ENCODE data around the gene SSH2. TPM values are rescaled to one million over a fixed set of nuclear protein-coding genes. Genes with fewer than 3 reads are reported as not detected.

Gene SSH2
- total and polyA plus RNA-seq, 9 of the 15 experiments (the other 6 are each of a cell fraction or from before 2014, with no cell fraction given), result 3.9 to 16.1 (median 10.2) TPM

DNA sequence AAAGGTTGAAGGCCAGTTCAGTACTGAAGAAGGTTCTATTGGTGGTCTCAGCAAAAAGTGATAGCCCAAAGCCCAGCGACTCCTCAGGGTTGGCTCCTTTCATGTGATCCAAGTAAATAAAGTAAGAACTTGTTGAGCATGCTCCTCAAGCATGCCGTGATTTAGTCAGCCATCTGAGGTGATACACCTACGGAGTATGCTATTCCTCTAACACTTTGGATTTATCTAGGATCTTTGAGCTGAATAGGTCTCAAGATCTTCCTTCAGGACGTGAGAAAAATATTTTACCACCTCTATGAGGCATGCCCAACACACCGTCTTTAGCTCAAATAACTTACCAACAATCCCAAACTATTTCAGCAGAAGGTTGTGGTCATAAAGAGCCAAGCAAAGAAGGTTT is 154.0 kb downstream of the SSH2 start (continued):
- TF ChIP-seq DNMT1 (IDR thresholded peaks at IDR 0.05) (no peak), RERE (CRISPR knock-in tag; IDR thresholded peaks at IDR 0.05; ENCODE audit: borderline replicate concordance) (no peak), NR2F6 (CRISPR knock-in tag; IDR thresholded peaks at IDR 0.05) (no peak), NFIC (IDR thresholded peaks at IDR 0.05) (no peak)

DNA sequence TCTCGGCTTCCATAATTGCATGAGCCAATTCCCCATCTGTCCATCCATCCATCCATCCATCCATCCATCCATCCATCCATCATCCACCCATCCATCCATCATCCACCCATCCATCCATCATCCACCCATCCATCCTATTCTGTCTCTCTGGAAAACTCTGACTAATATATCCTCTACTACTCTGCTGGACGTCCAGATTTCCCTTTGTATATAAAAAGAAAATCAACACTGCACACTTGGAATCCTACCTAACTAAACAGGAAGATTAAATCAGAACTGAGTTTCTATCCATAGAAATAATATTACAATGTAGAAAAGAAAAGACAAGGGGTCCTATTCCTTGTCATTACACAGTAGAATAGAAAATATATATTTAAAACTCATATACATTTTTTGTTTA is 157.0 kb downstream of the SSH2 start:
- Histone ChIP-seq H3K4me1 (replicated peaks in 1 of 2; ENCODE audit: control insufficient read depth in 2 of 2, insufficient read depth in 2 of 2, low read length in 2 of 2) (no peaks in the 10 kb centered on the region), H4K20me1 (replicated peaks; ENCODE audit: control insufficient read depth, insufficient read depth, low read length) (no peaks in the 10 kb centered on the region), H3K9me3 (replicated peaks; ENCODE audit: control insufficient read depth, insufficient read depth, low read depth, low read length) (no peaks in the 10 kb centered on the region), H3K4me2 (ENCODE audit: insufficient read depth, low read length) (no peak overlapping the region), H3K4me3 (no peak overlapping the region), H3K27ac (ENCODE audit: extremely low read depth, low read depth, low read length) (no peak overlapping the region), H2AFZ (ENCODE audit: low read depth, low read length) (no peak overlapping the region), H3K79me2 (ENCODE audit: control insufficient read depth, insufficient read depth, low read length) (no peaks in the 10 kb centered on the region), H3K27me3 (ENCODE audit: control insufficient read depth in 2 of 2, insufficient read depth in 2 of 2, low read length in 2 of 2) (no peaks in the 10 kb centered on the region), H3K9me1 (ENCODE audit: control insufficient read depth, insufficient read depth, low read length) (no peaks in the 10 kb centered on the region), H3K9ac (ENCODE audit: insufficient read depth in 1 of 2, low read depth in 2 of 2, low read length in 2 of 2) (no peak overlapping the region), H3K36me3 (ENCODE audit: control insufficient read depth, insufficient read depth, low read length) (no peaks in the 10 kb centered on the region)
- no peak for FAIRE-seq
- POLR2A ChIA-PET, result interaction anchor here (0.7 kb wide), 1 partner anchor 26 kb away, joined by 3 read pairs; no protein-coding TSS in a partner anchor
- WGBS (ENCODE audit: insufficient coverage, low coverage, missing lambda C conversion rate), result 43% methylated on average over 2 of the region's 2 CpGs
- DNase-seq (ENCODE audit: extremely low read depth in 1 of 4, low spot score in 3 of 4), result no peak
- ATAC-seq, result no peak
- in situ Hi-C loops (cut with MboI), result no loop called here
- TF ChIP-seq MEF2A (IDR thresholded peaks at IDR 0.05; ENCODE audit: control insufficient read depth, low read depth, low read length), result no peak
- peak; percentile 13 for TF ChIP-seq MEIS2 (IDR thresholded peaks at IDR 0.05; ENCODE audit: partially characterized antibody)
- intact Hi-C loops (cut with micrococcal nuclease), result no loop called here
- BruUV-seq (replicated peaks), result no TSS peak
- CTCF ChIA-PET (ENCODE audit: low intra/inter-chr PET ratio), result no interaction called here
